Esophagus squamous epithelium (tissue), 5 donors: Measurements from ENCODE around the gene FAM216B. TPM values are rescaled to one million over a fixed set of nuclear protein-coding genes. Genes with fewer than 3 reads are reported as not detected.

Experiments
- DNase-seq: peaks from one replicate; lab custom pipeline; 2025; lab: John Stamatoyannopoulos, UW
- H3K27ac ChIP-seq, 4 donors: fragments of 200-600 bp; sonication (generic); one replicate each; pipeline ENCODE4 v1.5.1; 2016 to 2019; ENCODE audit warnings: mild to moderate bottlenecking in 1 of 4
- H3K27me3 ChIP-seq, 4 donors: fragments of 200-600 bp; sonication (generic); 1 replicate in 3 of 4; 2 replicates in 1 of 4; pipeline versions ENCODE4 v1.5.1 to v1.6.0; 2017 to 2021; ENCODE audit warnings: antibody characterized with exemption in 1 of 4
- H3K36me3 ChIP-seq, 3 donors: fragments of 200-600 bp; sonication (generic); one replicate each; pipeline ENCODE4 v1.5.1; 2016 to 2019
- H3K4me1 ChIP-seq, 3 donors: fragments of 200-600 bp; sonication (generic); one replicate each; pipeline ENCODE4 v1.5.1; 2017 to 2019
- H3K4me3 ChIP-seq, 4 donors: fragments of 200-600 bp; sonication (generic); 1 replicate in 3 of 4; 2 replicates in 1 of 4; pipeline ENCODE4 v1.5.1; 2016 to 2019; ENCODE audit warnings: mild to moderate bottlenecking in 2 of 4, moderate library complexity in 1 of 4
- H3K9me3 ChIP-seq, 3 donors: fragments of 200-600 bp; sonication (generic); one replicate each; pipeline ENCODE4 v1.5.1; 2016 to 2019
- CTCF ChIP-seq, 6 experiments: fragments of 450-650 bp in 4 of 6; fragments of 200-600 bp in 2 of 6; sonication (generic) in 2 of 6; IDR thresholded peaks; one replicate each; pipeline ENCODE4 v1.5.1; 2016 to 2019; ENCODE audit warnings: antibody characterized with exemption in 6 of 6, mild to moderate bottlenecking in 4 of 6, moderate library complexity in 4 of 6
- POLR2A ChIP-seq, 4 donors: fragments of 450-650 bp; IDR thresholded peaks; one replicate each; pipeline ENCODE4 v1.6.1; 2017; ENCODE audit warnings: antibody characterized with exemption in 4 of 4, mild to moderate bottlenecking in 4 of 4, moderate library complexity in 3 of 4
- WGBS, 2 donors: methylation state at CpG; one replicate each; pipeline ENCODE4 v1.1.5; 2018; 5-methylcytosine and 5-hydroxymethylcytosine counted together
- intact Hi-C: fragments of 100-400 bp; cut with DNase I; formaldehyde crosslinking; loops from one replicate; pipeline ENCODE4 v1.15.0; 2022
- total RNA-seq, 4 donors: library from RNA; depleted of rRNA; stranded (reverse); fragments of >200 nt; gene quantifications; one replicate each; pipeline ENCODE4 v1.1.0, GENCODE V29; 2016
- donor health status: DM: yes; HTN: yes; CAD: no.

FAM216B gene
- total RNA-seq, 4 donors from 2014 or later, result not detected

DNA sequence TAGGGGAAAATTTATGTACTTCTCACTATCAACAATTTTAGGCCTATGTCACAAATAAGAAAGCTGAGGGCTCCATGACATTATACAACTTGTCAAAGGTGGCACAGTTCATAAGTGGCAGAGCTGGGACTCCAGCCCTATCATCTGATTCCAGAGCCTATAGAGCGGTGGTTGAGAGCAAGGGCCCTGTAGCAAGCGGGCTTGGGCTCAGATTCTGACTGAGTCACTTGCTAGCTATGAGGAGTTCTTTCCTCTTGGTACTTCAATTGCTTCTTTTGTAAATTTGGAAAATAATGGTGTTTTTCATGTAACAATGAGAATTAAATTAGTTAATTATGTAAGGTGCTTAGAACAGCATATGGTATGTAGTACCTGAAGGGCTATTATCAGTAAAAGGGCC is 28.7 kb upstream of the FAM216B start:
- Histone ChIP-seq H3K27ac (no peak overlapping the region), H3K4me3 (no peak overlapping the region), H3K27me3 (peaks cover 0 to 2% (median 0%) of the 10 kb centered on the region in 4 donors), H3K36me3 (no peaks in the 10 kb centered on the region), H3K9me3 (no peaks in the 10 kb centered on the region), H3K4me1 (no peaks in the 10 kb centered on the region)
- intact Hi-C loops, result no loop called here
- WGBS, 2 donors, result 85 to 90% methylated on average over 2 of the region's 2 CpGs
- TF ChIP-seq CTCF (IDR thresholded peaks at IDR 0.05), result no peak
- TF ChIP-seq POLR2A (IDR thresholded peaks at IDR 0.05), result no peak
- no peak for DNase-seq

GRCh38 chr13:42753697-42754096 is 27.7 kb upstream of the FAM216B start:
- intact Hi-C loops, result no loop called here
- no peaks in the 10 kb centered on the region for H3K9me3 ChIP-seq
- H3K27ac ChIP-seq, result no peak overlapping the region
- no peak overlapping the region for H3K4me3 ChIP-seq
- H3K4me1 ChIP-seq, result no peaks in the 10 kb centered on the region
- no peak for TF ChIP-seq CTCF (IDR thresholded peaks at IDR 0.05)
- TF ChIP-seq POLR2A (IDR thresholded peaks at IDR 0.05), result no peak
- no peak for DNase-seq
- peaks cover 0 to 2% (median 0%) of the 10 kb centered on the region in 4 donors for H3K27me3 ChIP-seq
- H3K36me3 ChIP-seq, result no peaks in the 10 kb centered on the region
- 65 to 66% methylated on average over 5 of the region's 5 CpGs for WGBS, 2 donors

GRCh38 chr13:42754801-42755510 is 26.4 kb upstream of the FAM216B start:
- WGBS, 2 donors, result 56 to 80% methylated on average over 1 of the region's 1 CpG
- Histone ChIP-seq H3K27ac (no peak overlapping the region), H3K4me3 (no peak overlapping the region), H3K27me3 (peaks cover 0 to 2% (median 0%) of the 10 kb centered on the region in 4 donors), H3K9me3 (no peaks in the 10 kb centered on the region), H3K4me1 (no peaks in the 10 kb centered on the region), H3K36me3 (no peaks in the 10 kb centered on the region)
- no peak for DNase-seq
- TF ChIP-seq POLR2A (IDR thresholded peaks at IDR 0.05) (no peak), CTCF (IDR thresholded peaks at IDR 0.05) (no peak)
- intact Hi-C loops, result no loop called here

DNA sequence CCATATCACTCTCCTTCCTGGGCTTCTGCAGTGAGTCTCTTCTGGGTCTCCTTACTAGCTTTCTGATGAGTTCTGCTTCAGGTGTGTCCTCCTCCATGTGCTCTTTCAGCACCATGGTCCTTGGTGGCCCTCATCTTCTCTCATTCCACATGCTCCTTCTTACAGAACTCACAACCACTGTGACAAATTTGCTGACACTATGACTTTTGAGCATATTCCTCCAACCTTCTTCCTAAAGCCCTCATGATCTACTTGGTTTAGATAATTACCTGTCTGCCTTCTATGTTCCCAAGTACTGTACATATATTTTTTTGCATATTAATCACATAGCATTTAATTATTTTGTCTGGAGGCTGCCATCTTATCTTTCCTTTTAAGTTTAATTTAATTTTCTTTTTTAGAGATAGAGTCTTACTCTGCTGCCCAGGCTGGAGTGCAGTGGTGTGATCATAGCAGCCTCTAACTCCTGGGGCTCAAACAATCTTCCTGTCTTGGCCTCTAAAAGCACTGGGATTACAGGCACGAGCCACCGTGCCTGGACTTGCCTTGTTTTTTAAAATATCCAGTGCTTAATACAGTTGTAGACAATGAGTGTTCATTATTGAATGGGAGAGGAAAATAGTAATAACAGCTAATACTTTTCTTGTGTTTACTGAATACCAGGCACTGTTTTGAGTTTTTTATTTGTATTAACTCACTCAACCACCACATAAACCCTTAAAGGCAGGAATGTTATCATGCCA is 23.5 kb upstream of the FAM216B start:
- H3K4me3 ChIP-seq, result no peak overlapping the region
- H3K4me1 ChIP-seq, result no peaks in the 10 kb centered on the region
- H3K27me3 ChIP-seq, result no peaks in the 10 kb centered on the region
- 54 to 55% methylated on average over 2 of the region's 2 CpGs for WGBS, 2 donors
- TF ChIP-seq POLR2A (IDR thresholded peaks at IDR 0.05) (no peak), CTCF (IDR thresholded peaks at IDR 0.05) (no peak)
- intact Hi-C loops, result no loop called here
- no peaks in the 10 kb centered on the region for H3K36me3 ChIP-seq
- H3K27ac ChIP-seq, result no peak overlapping the region
- no peaks in the 10 kb centered on the region for H3K9me3 ChIP-seq
- no peak for DNase-seq

DNA sequence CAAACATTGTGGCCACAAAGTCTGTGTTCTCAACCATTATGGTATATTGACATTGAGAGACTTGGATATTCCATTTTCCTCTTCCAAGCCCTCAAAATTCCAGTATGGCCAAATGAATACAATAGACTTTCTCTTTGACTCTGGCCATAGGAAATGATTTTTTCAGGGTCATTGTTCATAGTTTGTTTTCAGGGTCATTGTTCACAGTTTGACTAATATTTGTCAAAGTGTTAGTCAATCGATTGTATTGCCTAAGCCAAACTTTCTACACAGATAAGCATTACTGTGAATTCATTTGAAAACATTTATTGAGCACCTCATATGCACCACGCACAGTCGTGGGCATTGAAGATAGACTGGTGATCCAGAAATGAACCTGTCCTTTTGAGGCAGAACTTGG is 22.9 kb upstream of the FAM216B start:
- intact Hi-C loops, result no loop called here
- WGBS, 2 donors, result 60 to 82% methylated on average over 3 of the region's 3 CpGs
- H3K4me1 ChIP-seq, result no peaks in the 10 kb centered on the region
- H3K4me3 ChIP-seq, result no peak overlapping the region
- no peak overlapping the region for H3K27ac ChIP-seq
- H3K9me3 ChIP-seq, result no peaks in the 10 kb centered on the region
- H3K36me3 ChIP-seq, result no peaks in the 10 kb centered on the region
- TF ChIP-seq CTCF (IDR thresholded peaks at IDR 0.05), result no peak
- no peak for TF ChIP-seq POLR2A (IDR thresholded peaks at IDR 0.05)
- no peaks in the 10 kb centered on the region for H3K27me3 ChIP-seq
- DNase-seq, result no peak
